Astrocyte (in vitro differentiated cells and primary cell): ENCODE results near the gene PPP1R1A. TPM values are rescaled to one million over a fixed set of nuclear protein-coding genes. Genes with fewer than 3 reads are reported as not detected.

Experiments used
- DNase-seq: peaks from one replicate; pipeline ENCODE4 v3.0.0-alpha.2; 2010; ENCODE audit warnings: low read depth
- FAIRE-seq: peaks from 2 replicates; lab custom pipeline; 2011; peaks lifted over from hg19 to GRCh38; lab: Jason Lieb, UNC
- H2AFZ ChIP-seq: 2 replicates; pipeline ENCODE4 v1.6.0; 2012; ENCODE audit warnings: low read depth, low read length, inconsistent platforms
- H3K27ac ChIP-seq: 2 replicates; pipeline ENCODE4 v1.5.1; 2011; ENCODE audit warnings: low read depth, low read length, inconsistent platforms
- H3K27me3 ChIP-seq: 2 replicates; pipeline ENCODE4 v1.6.0; 2011; ENCODE audit warnings: low read length, inconsistent platforms; ENCODE audit not compliant: insufficient read depth
- H3K36me3 ChIP-seq: 2 replicates; pipeline ENCODE4 v1.5.1; 2011; ENCODE audit warnings: low read length, inconsistent platforms; ENCODE audit not compliant: insufficient read depth
- H3K4me1 ChIP-seq: 2 replicates; pipeline ENCODE4 v1.5.1; 2011; ENCODE audit warnings: low read length, inconsistent platforms; ENCODE audit not compliant: insufficient read depth
- H3K4me2 ChIP-seq: 2 replicates; pipeline ENCODE4 v1.6.0; 2012; ENCODE audit warnings: low read length, inconsistent platforms
- H3K4me3 ChIP-seq: 2 replicates; pipeline ENCODE4 v1.5.1; 2011; ENCODE audit warnings: low read depth, mild to moderate bottlenecking, low read length, inconsistent platforms; ENCODE audit not compliant: insufficient read depth
- H3K79me2 ChIP-seq: 2 replicates; pipeline ENCODE4 v1.6.0; 2012; ENCODE audit warnings: mild to moderate bottlenecking, low read length, inconsistent platforms; ENCODE audit not compliant: insufficient read depth
- H3K9ac ChIP-seq: 2 replicates; pipeline ENCODE4 v1.6.0; 2012; ENCODE audit warnings: mild to moderate bottlenecking, low read length, inconsistent platforms
- H3K9me3 ChIP-seq: 2 replicates; pipeline ENCODE4 v1.5.1; 2012; ENCODE audit warnings: low read depth, mild to moderate bottlenecking, low read length, inconsistent platforms; ENCODE audit not compliant: insufficient read depth
- H4K20me1 ChIP-seq: 2 replicates; pipeline ENCODE4 v1.6.0; 2012; ENCODE audit warnings: low read length, inconsistent platforms; ENCODE audit not compliant: insufficient read depth
- H3K27ac Mint-ChIP-seq: one replicate; pipeline ENCODE4 v1.8.0; 2021; ENCODE audit warnings: mild to moderate bottlenecking, mixed read lengths; ENCODE audit not compliant: unreplicated experiment
- H3K27me3 Mint-ChIP-seq: one replicate; pipeline ENCODE4 v1.8.0; 2021; ENCODE audit warnings: low read depth, mixed read lengths; ENCODE audit not compliant: unreplicated experiment
- H3K36me3 Mint-ChIP-seq: one replicate; pipeline ENCODE4 v1.8.0; 2021; ENCODE audit warnings: low read depth, mixed read lengths; ENCODE audit not compliant: unreplicated experiment
- H3K4me1 Mint-ChIP-seq: one replicate; pipeline ENCODE4 v1.8.0; 2021; ENCODE audit warnings: low read depth, mixed read lengths; ENCODE audit not compliant: unreplicated experiment
- H3K4me3 Mint-ChIP-seq: one replicate; pipeline ENCODE4 v1.8.0; 2021; ENCODE audit warnings: mild to moderate bottlenecking, moderate library complexity, mixed read lengths; ENCODE audit not compliant: unreplicated experiment
- H3K9me3 Mint-ChIP-seq: one replicate; pipeline ENCODE4 v1.8.0; 2021; ENCODE audit warnings: mild to moderate bottlenecking, mixed read lengths; ENCODE audit not compliant: unreplicated experiment
- CTCF ChIP-seq: IDR thresholded peaks from 2 replicates; pipeline ENCODE4 v1.5.1; 2011; ENCODE audit warnings: low read depth, mild to moderate bottlenecking, inconsistent platforms, low read length, moderate library complexity; ENCODE audit not compliant: insufficient read depth
- EZH2 ChIP-seq: IDR thresholded peaks from 2 replicates; pipeline ENCODE4 v1.6.1; 2012; ENCODE audit warnings: mild to moderate bottlenecking, low read length, inconsistent platforms; ENCODE audit not compliant: insufficient read depth
- total RNA-seq: library from RNA; stranded (reverse); gene quantifications from 2 replicates; pipeline ENCODE4 v1.2.1, GENCODE V29; 2021

Gene PPP1R1A
- total RNA-seq, 1 donor from 2014 or later: 0.52 TPM

- H3K36me3 ChIP-seq: no peaks in the 10 kb centered on the region
- no peaks in the 10 kb centered on the region for H4K20me1 ChIP-seq
- H3K4me1 Mint-ChIP-seq: peaks cover 7% of the 10 kb centered on the region
- no peak overlapping the region for H3K4me3 Mint-ChIP-seq
- H3K27ac Mint-ChIP-seq: no peak overlapping the region
- TF ChIP-seq CTCF: no peak
- TF ChIP-seq EZH2: no peak
- H3K4me1 ChIP-seq: no peaks in the 10 kb centered on the region
- H2AFZ ChIP-seq: no peak overlapping the region
- H3K9ac ChIP-seq: no peak overlapping the region
- FAIRE-seq (no peak), DNase-seq (no peak)
- H3K27me3 ChIP-seq: peaks cover 11% of the 10 kb centered on the region
- H3K27ac ChIP-seq: no peak overlapping the region
- H3K4me3 ChIP-seq: no peak overlapping the region
- H3K79me2 ChIP-seq: no peaks in the 10 kb centered on the region
- no peak overlapping the region for H3K4me2 ChIP-seq
- H3K27me3 Mint-ChIP-seq: peaks cover 41% of the 10 kb centered on the region
- peaks cover 7% of the 10 kb centered on the region for H3K9me3 Mint-ChIP-seq
- H3K9me3 ChIP-seq: no peaks in the 10 kb centered on the region
- H3K36me3 Mint-ChIP-seq: no peaks in the 10 kb centered on the region
Observed at GRCh38 chr12:54608769-54609168, 20.3 kb upstream of the PPP1R1A start.

- Histone ChIP-seq H3K9me3 (no peaks in the 10 kb centered on the region), H3K9ac (no peak overlapping the region), H3K27ac (no peak overlapping the region), H3K4me1 (no peaks in the 10 kb centered on the region), H3K4me2 (no peak overlapping the region), H3K79me2 (no peaks in the 10 kb centered on the region), H3K36me3 (no peaks in the 10 kb centered on the region), H4K20me1 (no peaks in the 10 kb centered on the region), H2AFZ (no peak overlapping the region), H3K4me3 (no peak overlapping the region), H3K27me3 (peaks cover 11% of the 10 kb centered on the region)
- H3K27ac Mint-ChIP-seq: no peak overlapping the region
- no peaks in the 10 kb centered on the region for H3K36me3 Mint-ChIP-seq
- peaks cover 38% of the 10 kb centered on the region for H3K27me3 Mint-ChIP-seq
- peaks cover 9% of the 10 kb centered on the region for H3K4me1 Mint-ChIP-seq
- no peak overlapping the region for H3K4me3 Mint-ChIP-seq
- TF ChIP-seq CTCF (no peak), EZH2 (no peak)
- no peak for DNase-seq
- no peak for FAIRE-seq
- peaks cover 7% of the 10 kb centered on the region for H3K9me3 Mint-ChIP-seq
Observed at GRCh38 chr12:54608156-54608555, 19.7 kb upstream of the PPP1R1A start.

GRCh38 chr12:54606556-54606955 lies 18.1 kb upstream of the PPP1R1A start:
- Histone ChIP-seq H3K27ac (no peak overlapping the region), H3K4me3 (no peak overlapping the region), H3K4me2 (no peak overlapping the region), H3K9me3 (no peaks in the 10 kb centered on the region), H4K20me1 (no peaks in the 10 kb centered on the region), H3K4me1 (no peaks in the 10 kb centered on the region), H3K27me3 (peaks cover 10% of the 10 kb centered on the region), H3K9ac (no peak overlapping the region), H2AFZ (no peak overlapping the region), H3K79me2 (no peaks in the 10 kb centered on the region), H3K36me3 (no peaks in the 10 kb centered on the region)
- TF ChIP-seq EZH2: no peak
- TF ChIP-seq CTCF: no peak
- H3K36me3 Mint-ChIP-seq: no peaks in the 10 kb centered on the region
- H3K4me1 Mint-ChIP-seq: peaks cover 12% of the 10 kb centered on the region
- peaks cover 7% of the 10 kb centered on the region for H3K9me3 Mint-ChIP-seq
- H3K27ac Mint-ChIP-seq: no peak overlapping the region
- no peak overlapping the region for H3K4me3 Mint-ChIP-seq
- DNase-seq (no peak), FAIRE-seq (no peak)
- H3K27me3 Mint-ChIP-seq: peaks cover 36% of the 10 kb centered on the region
